Measurements from ENCODE around the gene IGFBP4.

IGFBP4 gene

DNA sequence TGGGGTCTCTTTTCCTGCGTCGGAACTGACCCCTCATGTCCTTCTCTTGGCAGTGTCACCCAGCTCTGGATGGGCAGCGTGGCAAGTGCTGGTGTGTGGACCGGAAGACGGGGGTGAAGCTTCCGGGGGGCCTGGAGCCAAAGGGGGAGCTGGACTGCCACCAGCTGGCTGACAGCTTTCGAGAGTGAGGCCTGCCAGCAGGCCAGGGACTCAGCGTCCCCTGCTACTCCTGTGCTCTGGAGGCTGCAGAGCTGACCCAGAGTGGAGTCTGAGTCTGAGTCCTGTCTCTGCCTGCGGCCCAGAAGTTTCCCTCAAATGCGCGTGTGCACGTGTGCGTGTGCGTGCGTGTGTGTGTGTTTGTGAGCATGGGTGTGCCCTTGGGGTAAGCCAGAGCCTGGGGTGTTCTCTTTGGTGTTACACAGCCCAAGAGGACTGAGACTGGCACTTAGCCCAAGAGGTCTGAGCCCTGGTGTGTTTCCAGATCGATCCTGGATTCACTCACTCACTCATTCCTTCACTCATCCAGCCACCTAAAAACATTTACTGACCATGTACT lies 13.2 kb downstream of the IGFBP4 start:
- no peak for DNase-seq (ENCODE audit: low read depth)

DNA sequence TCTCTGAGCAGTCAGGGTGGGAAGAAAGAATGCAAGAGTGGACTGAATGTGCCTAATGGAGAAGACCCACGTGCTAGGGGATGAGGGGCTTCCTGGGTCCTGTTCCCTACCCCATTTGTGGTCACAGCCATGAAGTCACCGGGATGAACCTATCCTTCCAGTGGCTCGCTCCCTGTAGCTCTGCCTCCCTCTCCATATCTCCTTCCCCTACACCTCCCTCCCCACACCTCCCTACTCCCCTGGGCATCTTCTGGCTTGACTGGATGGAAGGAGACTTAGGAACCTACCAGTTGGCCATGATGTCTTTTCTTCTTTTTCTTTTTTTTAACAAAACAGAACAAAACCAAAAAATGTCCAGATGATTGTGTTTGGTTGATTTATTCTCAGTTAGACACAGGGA lies 14.1 kb downstream of the IGFBP4 start:
- DNase-seq (ENCODE audit: low read depth): no peak

DNA sequence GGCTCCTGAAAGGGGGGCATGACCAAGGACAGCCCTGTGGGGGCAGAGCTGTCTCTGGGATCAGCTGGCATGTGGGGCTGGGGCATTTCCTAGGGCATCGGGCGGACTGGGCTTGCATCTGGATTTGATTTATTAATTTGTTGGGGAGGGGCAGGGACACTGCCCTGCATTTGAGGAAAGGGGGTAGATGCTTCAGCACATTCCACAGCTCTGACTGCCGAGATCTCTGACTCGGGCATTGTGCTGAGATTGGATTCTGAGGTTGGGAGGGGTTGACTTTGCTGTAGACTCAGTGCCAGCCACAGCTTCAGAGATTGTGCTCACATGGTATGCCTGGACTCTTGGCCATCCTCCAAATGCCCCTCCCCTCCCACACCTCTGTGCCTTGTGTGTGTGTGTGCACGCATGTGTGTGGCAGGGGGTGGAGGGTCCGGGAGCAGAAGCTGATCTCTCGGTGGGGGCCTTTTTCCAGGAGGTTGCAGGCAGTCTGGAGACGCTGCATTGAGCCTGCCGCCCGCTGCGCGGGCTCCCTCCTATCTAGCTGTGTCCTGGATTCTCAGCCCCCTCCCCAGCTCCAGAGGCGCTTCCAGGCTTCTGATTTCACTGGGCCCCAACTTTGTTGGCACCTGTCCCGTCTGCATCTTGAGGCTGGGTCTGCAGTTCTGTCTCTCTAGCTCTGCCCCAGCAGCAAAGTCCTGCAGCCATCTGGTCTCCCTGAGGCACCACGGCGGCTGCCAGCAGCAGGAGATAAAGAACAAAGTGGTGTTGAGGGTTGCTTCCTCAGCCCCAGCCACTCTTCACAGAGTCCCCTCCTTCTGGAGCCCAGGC lies 14.9 kb downstream of the IGFBP4 start:
- DNase-seq (ENCODE audit: low read depth): no peak

DNA sequence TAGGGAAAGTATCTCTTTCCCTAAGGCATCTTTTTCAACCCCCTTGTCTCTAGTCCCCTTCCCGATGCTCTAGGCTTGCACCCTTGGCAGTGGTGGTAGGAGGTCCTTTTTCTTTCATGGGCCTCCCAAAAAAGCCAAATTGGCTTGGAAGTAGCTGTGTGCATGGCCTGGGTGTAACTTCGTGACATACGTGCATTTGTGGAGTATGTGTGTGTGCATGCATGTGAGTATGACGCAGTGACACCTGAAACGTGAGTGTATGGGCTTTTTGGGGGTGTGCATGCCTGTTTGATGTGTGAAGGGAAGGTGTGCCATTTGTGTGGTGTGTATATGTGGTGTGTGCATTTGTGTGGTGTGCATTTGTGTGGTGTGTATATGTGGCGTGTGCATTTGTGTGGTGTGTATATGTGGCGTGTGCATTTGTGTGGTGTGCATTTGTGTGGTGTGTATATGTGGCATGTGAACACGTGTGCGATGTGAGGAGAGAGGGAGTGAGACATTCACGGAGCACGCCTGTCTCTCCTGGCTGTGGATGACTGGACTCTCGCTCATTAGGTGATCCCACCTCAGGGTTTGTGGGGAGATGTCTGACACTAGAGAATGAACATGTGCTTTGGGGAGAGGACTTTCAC lies 15.7 kb downstream of the IGFBP4 start:
- no peak for DNase-seq (ENCODE audit: low read depth)

DNA sequence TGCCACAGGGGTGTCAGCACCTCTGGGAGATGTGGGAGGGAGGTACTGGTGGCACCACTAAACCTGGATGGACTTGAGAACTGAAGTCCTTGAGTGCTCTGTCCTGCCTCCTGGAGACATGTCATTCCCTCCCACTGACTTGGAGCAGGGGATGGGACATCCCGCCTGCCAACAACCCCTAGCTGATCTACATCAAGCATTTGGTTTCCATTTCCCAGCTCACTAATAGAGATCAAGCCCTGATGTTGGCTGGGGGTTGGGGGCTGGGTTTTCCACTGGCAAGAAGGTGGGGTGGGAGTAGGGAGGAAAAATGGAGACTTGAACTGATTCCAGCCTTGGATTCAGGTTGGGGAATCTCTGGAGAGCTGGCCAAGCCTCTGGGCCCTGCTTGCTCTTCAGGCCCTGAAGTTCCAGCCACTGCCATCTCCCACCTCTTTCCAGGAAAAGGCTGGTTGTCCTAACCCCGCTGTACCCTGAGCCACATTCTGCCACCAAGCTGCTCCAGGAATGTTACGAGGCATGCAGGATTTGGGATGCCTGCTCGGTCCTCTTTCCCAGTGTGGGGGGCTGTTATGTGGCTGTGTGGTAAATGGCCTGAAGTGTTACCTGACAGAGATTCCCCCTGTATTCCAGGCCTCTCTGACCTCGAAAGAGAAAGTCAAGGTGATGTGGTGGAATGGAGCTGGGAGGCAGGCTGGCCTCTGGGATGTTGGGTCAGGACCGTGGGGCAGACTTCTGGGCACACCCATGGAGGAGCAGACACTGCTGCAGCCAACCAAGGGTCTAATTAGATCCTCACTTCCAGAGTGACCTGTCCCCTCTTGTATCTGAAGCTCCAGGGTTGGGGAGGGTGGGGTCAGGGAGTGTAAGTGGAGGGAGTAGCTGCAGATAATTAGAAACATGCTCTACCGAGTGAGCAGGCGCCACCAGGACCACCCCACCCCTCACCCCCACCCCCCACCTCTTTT lies 16.7 kb downstream of the IGFBP4 start:
- no peak for DNase-seq (ENCODE audit: low read depth)

DNA sequence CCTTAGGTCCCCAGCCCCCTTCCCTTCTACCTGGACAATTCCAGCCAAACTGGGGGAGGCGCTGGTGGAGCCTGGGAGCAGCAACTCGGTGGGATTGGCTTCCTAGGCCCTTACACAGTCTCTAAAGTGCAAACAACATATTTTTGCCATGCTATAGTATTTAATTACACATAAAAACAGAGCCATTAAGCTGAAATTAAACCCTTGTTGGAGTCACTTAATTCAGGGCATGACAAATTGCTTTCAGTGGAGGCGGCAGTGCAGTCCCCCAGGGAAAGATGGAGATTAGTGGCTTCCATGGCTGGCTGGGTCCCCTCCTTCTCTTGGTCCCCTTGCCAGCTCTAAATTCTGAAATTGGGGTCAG lies 17.3 kb downstream of the IGFBP4 start:
- no peak for DNase-seq (ENCODE audit: low read depth)

DNA sequence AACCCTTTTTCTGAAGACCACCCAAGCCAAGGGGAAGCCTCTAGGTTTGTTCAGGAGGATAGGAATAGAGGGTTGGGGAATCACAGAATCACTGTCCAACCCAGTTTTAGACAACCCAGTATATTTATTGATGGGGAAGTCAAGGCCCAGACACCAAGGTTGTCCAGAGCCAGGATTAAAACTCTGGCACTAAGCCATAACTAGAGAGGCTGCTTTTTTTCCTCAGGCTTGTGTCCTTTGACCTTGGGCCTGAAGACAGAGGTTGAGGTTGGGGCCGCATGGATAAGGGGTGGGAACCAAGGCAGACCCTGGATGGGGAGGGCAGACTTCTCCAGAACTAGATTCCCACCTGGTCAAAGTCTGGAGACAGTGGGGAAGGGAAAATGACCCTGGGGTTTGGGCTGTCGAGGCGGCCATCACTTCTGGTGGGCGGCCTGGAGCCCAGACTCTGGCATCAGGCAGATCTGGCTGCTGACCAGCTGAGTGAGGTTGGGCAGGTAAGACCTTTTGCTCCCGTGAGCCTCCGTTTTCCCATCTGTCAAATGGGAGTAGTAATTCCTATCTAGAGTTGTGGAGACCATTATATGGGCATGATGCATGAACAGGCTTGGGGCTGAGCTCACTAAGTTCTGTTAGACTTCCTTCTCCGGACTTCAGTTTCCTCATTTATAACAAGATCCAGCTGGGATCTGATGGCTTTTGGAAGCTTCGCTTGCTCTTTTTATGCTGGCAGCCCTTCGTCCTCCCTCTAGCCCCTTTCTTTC lies 17.9 kb downstream of the IGFBP4 start:
- DNase-seq (ENCODE audit: low read depth): no peak

DNA sequence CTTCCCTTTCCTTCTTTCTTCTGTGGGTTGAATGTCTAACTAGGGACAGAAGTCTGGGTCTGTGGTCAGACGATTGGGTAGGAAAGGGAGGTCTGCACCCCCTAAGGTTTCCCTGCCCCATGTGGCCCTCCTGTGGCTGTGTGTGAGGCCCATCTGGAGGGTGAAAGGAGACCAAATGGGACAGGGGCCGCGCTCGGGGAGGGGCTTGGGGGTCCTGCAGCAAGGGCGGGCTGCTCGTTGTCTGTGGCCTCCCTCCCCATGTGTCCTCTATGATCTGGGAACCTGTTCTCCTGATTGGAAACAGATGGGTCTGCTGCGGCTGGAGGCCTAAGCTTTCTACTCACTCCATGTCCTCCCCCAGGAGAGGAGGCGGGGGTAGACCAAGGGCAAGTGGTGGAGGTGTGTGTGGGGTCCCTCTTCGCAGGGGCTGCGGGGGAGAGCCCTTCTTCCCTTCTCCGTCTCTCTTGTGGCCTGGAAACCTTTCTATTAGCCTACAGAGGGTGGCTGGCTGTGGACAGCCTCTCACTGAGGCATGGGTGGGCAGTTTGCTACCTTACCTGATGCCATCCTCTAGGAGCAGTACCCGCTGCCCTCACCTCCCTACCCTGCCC lies 18.6 kb downstream of the IGFBP4 start:
- no peak for DNase-seq (ENCODE audit: low read depth)

DNA sequence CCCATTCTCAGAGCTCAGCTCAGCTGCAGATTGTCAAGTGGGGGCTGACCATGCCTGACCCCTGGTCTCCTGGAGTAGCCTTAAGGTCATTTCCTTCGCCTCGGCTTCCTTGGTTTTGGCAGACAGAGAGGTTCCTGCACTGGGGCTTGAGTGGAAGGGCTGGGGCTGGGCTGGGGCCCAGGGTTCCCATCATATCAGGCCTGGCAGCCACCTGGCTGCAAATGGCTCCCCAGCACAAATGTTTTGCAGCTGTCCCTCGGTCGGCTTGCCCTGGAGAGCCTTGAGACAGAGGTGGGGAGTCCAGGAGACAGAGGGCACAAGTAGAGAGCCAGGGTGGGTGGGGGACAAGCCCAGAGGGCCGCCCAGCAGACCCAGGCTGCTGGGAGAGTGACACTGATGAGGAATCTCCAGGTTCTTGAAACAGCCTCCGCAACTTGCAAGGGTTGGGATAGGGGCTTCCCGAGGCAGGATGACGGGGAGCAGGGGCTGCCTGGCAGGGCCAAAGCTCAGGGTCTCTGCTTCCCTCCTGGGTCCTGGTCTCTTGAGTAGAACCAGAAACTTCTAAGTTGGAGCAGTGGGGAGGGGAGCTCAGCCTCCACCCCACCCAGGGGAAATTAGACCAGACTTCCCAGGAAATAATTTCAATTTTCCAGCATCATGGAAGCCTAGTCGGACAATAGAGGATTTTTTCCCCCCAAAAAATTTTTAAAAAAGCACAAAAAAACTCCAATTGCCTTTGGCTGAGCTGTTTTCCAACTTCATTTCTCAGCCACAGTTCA lies 19.3 kb downstream of the IGFBP4 start:
- no peak for DNase-seq (ENCODE audit: low read depth)

DNA sequence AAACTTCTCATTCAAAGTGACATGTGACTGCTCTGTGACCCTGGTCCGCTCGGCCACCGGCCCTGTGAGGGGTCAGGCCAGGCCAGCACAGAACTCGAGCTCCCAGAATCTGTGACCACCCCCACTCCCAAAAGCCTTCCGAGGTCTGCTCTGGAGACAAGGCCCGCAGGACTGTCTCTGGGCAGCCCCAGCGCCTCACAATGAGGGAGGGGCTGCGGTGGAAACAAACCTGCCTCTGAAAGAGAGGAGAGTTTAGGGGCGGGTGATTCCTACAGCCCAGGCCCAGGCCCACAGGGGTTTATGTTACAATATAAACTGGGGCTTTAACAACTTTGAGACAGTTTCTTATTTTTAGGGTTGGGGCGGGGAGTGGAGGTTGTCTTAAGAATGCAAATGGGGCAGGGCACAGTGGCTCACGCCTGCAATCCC lies 19.9 kb downstream of the IGFBP4 start:
- no peak for DNase-seq (ENCODE audit: low read depth)

DNA sequence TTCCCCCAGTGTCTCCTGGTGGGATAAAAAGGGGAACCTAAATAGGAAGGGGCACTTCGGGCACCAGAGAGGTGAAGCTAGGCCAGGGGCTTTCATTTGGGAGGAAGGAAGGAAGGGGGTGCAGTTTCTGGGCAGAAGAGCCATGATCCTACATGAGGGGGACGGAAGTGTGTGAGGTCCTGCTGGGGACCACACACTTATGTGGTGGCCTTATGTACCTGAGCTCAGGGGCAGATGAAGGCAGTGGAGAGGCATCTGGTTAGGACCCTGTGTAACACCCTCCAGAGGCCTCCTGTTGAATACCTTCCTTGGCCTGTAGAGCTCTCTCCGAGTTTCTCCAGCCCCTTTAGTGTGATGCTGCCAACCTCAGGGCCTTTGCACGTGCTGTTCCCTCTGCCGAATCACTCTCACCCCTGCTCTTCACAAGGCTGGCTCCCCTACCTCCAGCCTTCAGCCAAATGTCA lies 21.2 kb downstream of the IGFBP4 start:
- DNase-seq (ENCODE audit: low read depth): no peak

DNA sequence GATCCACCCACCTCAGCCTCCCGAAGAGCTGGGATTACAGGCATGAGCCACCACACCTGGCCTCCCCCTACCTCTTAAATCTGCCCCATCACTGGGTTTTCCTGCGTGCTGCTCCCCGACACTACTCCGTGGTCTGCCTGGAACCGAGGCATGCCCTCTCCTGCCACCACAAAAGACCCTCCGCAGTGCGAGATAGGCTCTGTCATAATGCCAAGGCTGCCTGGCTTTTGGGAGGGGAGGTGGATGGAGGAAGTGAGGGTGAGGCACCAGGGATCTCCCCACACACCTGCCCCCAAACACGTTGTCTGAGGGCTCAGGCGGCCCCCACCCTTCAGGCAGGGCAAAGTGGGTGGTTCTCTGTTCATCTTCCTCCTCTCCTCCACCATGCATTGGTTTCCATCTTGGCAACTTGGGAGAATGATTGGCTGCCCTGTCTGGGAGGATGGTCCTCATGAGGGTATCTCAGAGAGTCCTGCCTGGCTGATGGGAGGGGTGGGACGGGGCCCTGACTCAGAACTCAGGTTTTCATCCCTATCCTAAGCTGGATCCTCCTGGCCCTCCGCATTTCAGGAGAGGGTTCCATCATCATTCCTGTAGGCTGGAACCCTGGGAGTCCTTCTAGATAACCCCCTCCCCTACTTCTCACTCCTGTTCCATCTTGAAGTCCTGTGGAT lies 23.2 kb downstream of the IGFBP4 start:
- no peak for DNase-seq (ENCODE audit: low read depth)

DNA sequence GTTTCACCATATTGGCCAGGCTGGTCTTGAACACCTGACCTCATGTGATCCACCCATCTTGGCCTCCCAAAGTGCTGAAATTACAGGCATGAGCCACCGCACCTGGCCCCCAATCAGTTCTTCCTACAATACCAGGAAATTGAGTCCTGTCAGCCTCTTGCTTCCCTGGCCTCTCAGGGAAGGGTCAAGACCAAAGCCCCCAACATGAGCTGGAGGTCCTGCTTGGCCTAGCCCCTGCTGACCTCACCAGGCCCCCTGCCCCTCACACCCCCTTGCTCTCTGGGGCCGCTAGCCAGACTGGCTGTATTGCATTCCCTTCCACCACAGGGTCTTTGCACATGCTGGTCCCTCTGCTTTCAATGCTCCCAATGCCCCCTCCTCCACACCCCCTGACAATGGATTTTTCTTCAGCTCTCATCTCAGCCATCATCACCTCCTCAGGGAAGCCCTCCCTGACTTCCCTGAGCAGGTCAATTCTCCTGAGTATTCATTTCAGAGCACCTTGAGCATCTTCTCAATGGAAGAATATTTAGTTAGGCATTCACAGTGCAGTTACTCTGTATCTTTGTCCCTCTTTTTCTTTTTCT lies 24.1 kb downstream of the IGFBP4 start:
- DNase-seq (ENCODE audit: low read depth): no peak

DNA sequence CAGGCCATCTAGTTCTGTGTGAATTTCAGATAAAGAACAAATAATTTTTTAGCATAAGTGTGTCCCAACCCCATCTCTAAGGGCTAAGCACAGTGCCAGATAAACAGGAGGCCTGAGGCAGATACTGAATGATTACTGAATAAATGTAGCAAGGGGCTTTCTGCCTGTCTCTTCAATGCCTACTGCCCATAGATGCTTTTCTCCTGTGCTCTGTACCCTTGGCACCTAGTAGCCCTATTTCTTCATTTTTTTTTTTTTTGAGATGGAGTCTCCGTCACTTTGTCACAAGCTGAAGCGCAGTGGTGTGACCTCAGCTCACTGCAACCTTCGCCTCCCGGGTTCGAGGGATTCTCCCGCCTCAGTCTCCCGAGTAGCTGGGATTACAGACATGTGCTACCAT lies 25.3 kb downstream of the IGFBP4 start:
- no peak for DNase-seq (ENCODE audit: low read depth)

DNA sequence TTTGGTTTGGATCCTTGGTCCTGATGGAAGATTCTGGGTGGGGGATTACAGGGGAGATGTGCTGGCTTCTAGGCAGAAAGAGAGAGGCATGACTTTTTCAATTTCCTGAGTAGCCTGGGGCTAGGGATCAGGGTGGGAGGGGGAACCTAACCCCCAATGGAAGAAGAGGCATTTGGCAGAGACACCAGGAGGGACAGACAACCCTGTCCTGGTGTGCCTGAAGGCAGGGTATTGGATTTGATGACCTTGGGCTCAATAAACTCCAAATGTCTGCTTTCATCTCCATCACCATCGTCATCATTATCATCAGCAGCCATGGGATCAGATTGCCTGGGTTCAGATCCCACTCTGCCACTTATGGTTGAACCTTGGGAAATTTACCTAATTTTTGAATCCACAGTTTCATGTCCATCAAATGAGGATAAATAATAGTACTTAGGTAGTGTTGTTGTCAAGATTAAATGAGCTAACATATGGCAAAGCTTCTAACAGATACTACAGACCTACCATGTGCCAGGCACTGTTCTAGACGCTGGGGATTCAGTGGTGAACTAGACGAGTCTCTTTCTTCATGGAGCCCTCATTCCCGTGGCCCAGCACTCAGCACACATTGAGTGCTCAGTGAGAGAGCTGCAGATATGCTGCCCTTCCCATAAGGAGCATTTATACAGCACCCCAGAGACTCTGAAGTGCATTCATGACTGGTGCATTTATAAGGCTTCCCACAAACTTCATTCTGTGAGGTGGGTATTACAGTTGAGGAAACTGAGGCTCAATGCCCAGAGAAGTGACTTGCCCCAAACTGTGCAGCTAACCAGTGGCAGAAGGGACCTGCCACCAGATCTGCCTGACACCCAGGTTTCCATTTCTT lies 26.8 kb downstream of the IGFBP4 start:
- no peak for DNase-seq (ENCODE audit: low read depth)

DNA sequence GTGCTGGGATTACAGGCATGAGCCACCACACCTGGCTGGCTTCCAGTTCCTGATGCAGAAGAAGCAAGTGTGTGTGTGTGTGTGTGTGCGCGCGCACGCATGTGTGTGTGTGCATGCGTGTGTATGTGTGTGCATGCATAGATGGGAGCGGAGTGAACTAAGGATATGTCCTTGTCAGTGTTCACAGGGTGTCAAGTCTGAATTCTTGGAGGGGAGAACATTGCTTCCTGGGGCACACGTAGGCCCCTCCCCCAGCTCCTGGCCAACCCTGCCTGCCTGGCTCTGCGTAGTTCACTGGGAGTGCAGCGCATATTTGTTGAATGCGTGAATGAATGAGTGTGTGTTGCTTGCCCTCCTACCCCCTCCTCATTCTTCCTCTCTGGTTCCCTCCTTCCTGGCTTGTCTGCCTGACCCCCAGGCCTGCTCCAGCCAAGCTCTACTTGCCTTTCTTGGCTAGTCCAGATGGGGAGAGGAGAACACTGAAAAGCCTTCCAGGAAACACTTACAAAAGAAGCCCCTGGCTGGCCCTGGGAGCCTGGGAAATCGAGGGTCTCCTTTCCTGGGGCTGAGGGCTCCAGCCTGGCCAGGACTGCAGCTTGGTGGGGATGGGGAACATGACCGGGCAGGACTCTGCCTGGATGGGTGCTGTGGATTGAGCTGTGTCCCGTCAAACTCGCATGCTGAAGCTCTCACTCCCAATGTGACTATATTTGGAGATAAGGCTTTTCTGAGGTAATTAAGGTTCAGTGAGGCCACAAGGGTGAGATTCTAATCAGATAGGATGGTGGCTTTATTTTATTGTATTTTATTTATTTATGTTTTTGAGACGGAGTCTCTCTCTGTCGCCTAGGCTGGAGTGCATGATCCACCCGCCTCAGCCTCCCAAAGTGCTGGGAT lies 27.9 kb downstream of the IGFBP4 start:
- DNase-seq (ENCODE audit: low read depth): no peak
